ENCODE data around the gene SCD.
"Not testable (repeated sequence)": the region's sequence is repeated elsewhere in the genome, so short reads cannot be mapped to it uniquely, and the experiment has no call there.

SCD gene

GRCh38 chr10:100346765-100347567, at the start of gene SCD:
Gene SCD (plus strand): TSS chr10:100347233. CDS start chr10:100347505, 272 bp downstream.
- in situ Hi-C loops (cut with HindIII; ENCODE audit: low sequenced_read_pairs), result loop anchor here (25.0 kb wide), 2 partner anchors 165 to 540 kb away; partner anchors contain the start of gene SEC31B

- in situ Hi-C loops (cut with HindIII; ENCODE audit: low sequenced_read_pairs), result no loop called here
Observed at GRCh38 chr10:100297242-100297641, 49.8 kb upstream of the SCD start.

- in situ Hi-C loops (cut with HindIII; ENCODE audit: low sequenced_read_pairs), result not testable (repeated sequence)
Observed at GRCh38 chr10:100301123-100301522, 45.9 kb upstream of the SCD start.

DNA sequence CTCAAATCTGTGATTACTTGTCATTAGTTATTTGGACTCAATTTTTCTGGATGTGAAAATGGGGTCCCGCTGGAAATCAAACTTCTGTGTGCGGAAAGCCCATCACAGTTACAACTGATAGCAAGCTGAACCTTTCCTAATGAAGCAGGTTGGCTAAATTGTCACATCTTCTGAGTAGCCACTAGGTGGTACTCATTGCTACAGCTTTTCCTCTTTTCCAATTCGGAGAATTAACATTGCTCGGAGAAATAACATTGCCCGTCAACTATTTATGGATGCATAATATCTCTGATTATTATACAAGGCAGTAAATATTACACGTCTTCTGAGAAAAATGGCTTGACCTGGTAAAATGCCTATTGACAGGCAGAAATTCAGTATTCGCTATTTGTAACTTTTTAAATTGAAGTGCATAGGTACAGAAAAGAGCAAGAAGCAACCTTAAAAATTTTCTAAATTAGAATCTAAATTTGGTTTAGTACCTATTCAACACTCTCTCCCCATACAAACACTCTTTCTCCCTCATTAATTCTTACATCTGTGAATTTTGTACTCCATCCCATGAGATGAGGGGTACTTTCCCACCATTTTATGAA, 43.2 kb upstream of the SCD start:
- in situ Hi-C loops (cut with HindIII; ENCODE audit: low sequenced_read_pairs), result no loop called here

- in situ Hi-C loops (cut with HindIII; ENCODE audit: low sequenced_read_pairs), result no loop called here
Observed at GRCh38 chr10:100304414-100304813, 42.6 kb upstream of the SCD start.

DNA sequence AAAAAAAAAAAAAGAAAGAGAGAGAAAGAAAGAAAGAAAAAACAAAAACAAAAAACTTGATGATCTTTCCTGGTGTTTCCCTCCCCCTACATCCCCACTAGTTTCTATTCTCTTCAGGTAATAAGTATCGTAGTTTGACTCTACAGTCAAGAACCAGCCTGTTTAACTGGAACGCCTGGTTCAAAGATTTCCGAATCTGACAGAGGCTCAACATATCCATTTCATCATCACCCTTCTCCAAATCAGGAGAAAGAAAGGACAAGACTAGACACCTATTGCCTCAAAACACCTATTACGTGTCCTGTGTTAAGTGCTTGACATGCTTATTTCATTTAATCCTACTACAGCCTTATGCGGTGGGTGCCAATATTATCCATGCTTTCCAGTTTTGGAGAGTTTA, 40.2 kb upstream of the SCD start:
- in situ Hi-C loops (cut with HindIII; ENCODE audit: low sequenced_read_pairs), result no loop called here

DNA sequence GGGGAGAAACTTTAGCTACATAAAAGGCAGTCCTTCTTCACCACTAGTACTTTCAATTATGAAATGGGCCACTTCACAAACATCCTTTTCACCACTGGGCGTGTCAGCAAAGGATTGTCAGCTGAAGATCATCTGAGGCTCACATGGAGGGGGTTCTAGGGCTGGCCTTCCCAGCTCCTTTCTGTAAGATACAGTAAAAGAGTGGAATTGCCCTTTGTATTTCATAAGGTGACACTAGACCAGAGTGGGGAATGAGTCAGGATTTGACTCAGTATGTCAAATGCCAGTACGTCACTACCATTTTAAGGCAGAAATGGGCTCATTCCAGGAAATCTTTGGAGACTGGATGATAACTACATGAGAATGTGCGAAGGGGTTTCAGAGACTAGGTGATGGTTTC, 39.3 kb upstream of the SCD start:
- in situ Hi-C loops (cut with HindIII; ENCODE audit: low sequenced_read_pairs), result no loop called here

GRCh38 chr10:100311298-100311697, 35.7 kb upstream of the SCD start:
- in situ Hi-C loops (cut with HindIII; ENCODE audit: low sequenced_read_pairs), result no loop called here

DNA sequence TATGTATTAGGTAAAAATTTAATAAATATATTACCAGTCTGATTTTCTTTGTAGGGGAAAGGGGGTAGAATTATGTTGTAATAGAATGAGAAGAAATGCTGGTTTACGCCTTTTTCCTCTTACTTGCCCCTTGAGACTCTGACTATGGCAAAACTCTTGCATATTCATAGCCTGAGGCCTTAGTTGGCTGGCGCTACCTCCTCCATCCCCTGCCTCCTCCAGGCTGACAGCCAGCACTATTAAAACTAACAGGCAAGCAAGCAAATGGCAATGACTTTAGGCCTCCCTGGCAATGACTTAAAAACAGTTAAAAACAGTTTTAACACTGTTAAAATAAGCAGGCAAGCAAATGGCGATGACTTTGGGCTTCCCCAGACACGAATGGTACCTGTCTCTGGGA, 31.4 kb upstream of the SCD start:
- in situ Hi-C loops (cut with HindIII; ENCODE audit: low sequenced_read_pairs), result no loop called here

- in situ Hi-C loops (cut with HindIII; ENCODE audit: low sequenced_read_pairs), result no loop called here
Observed at GRCh38 chr10:100318207-100318606, 28.8 kb upstream of the SCD start.

DNA sequence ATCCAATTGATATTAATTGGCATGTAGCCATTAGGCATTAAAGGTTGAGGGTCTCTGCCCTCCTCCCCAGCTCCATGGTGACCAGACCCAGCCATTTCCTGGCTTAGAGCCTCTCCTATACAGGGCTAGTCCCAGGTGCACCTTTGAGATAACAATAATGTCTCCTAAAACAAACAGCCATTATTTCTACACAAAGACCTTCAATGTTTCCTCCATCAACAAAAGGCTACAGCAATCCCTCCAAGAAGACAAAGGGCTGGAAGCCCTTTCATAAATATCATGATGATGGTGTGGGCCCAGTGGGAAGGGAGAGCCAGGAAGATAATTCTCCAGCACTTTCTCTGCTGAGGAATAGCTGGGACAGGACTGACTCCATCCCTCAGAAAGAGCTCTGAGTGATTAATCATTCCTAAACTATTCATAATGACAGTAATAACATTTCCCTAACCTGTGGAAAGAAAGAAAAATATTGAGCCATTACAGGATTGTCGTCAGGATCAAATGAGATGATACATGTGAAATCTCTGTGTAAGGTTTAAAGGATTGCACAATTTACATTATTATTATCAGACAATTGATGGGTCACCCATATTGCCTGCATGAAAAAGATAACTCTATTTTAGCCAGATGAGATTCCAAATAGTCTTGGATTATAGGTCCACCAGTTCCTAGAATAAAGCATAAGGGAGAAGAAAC, 27.2 kb upstream of the SCD start:
- in situ Hi-C loops (cut with HindIII; ENCODE audit: low sequenced_read_pairs), result no loop called here

- in situ Hi-C loops (cut with HindIII; ENCODE audit: low sequenced_read_pairs), result loop anchor here (25.0 kb wide), 2 partner anchors 187 to 562 kb away; partner anchors contain the start of gene SEC31B
Observed at GRCh38 chr10:100325158-100325557, 21.9 kb upstream of the SCD start.

GRCh38 chr10:100327007-100327717, 19.9 kb upstream of the SCD start:
- in situ Hi-C loops (cut with HindIII; ENCODE audit: low sequenced_read_pairs), result loop anchor here (25.0 kb wide), 2 partner anchors 185 to 560 kb away; partner anchors contain the start of gene SEC31B

DNA sequence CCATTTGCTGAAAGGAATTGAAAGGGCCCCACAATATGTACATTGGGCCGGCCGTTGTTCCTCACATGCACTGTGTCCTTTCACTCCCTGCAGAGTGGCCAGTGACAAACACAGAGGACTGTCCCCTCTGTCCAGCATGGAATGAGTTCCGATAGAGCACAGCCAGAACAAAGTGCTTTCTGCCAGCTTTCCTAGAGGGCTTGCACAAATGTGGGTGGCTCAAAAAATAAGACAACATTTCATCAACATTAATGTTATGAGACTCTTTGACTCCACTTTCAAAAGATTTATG, 19.4 kb upstream of the SCD start:
- in situ Hi-C loops (cut with HindIII; ENCODE audit: low sequenced_read_pairs), result loop anchor here (25.0 kb wide), 2 partner anchors 185 to 560 kb away; partner anchors contain the start of gene SEC31B

DNA sequence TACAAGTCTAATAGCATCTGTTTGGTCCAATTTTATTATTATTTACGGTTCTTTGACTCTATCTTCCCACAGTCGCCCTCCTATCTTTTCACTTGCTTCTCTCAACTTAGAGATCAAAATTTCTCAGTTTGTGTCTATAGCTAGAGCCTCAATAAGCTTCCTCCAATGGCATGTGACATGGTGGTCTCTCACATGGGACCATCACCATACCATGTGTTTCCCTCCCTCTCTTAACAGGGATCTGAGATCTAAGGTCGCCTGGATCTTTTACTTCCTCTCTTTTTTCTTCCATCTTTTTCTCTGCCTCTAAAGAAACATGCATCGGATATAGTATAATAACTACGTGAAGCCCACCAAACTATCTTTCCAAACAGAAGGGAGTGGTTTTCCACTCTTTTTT, 18.8 kb upstream of the SCD start:
- in situ Hi-C loops (cut with HindIII; ENCODE audit: low sequenced_read_pairs), result loop anchor here (25.0 kb wide), 2 partner anchors 184 to 559 kb away; partner anchors contain the start of gene SEC31B

- in situ Hi-C loops (cut with HindIII; ENCODE audit: low sequenced_read_pairs), result loop anchor here (25.0 kb wide), 2 partner anchors 182 to 557 kb away; partner anchors contain the start of gene SEC31B
Observed at GRCh38 chr10:100330079-100330478, 17.0 kb upstream of the SCD start, which contains the start of gene PKD2L1. Gene PKD2L1 (minus strand): TSS chr10:100330228. CDS start chr10:100330103, 125 bp downstream.

GRCh38 chr10:100333106-100333505, 13.9 kb upstream of the SCD start:
- in situ Hi-C loops (cut with HindIII; ENCODE audit: low sequenced_read_pairs), result loop anchor here (25.0 kb wide), 2 partner anchors 179 to 554 kb away; partner anchors contain the start of gene SEC31B

DNA sequence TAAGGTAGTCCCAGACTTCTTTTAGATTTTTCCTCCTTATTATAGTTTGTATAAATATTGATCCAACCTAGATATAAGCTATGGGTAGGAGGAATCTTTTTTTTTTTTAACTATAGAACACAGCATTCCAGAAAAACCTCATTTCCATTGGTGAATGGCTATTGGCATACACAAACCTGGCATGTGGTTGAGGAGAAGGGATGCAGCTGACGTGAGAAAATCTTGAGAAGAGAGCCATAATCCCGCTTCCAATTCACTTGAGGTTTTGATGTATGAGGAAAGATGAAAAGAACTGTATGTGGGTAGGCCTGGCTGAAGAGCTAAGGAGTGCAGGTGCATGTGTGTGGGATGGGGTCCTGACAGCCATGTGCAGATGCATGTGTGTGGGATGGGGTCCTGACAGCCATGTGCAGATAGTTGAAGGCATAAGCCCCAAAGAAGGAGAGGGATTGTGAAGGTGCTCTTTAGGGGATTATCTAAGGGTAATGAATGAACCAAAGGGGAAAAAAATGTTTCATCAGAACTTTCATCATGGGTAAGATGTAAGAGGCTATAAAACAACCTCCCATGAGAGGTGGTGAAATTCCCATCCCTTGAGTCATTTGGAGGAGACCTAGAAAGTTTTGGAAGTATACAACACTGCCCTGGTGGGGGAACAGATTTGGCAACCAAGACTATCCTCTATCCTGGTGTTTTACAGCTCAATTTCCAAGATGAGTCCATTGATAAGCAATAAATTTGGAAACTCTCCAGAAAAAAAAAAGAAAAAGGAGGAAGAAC, 13.2 kb upstream of the SCD start:
- in situ Hi-C loops (cut with HindIII; ENCODE audit: low sequenced_read_pairs), result loop anchor here (25.0 kb wide), 2 partner anchors 178 to 553 kb away; partner anchors contain the start of gene SEC31B

GRCh38 chr10:100334762-100335161, 12.3 kb upstream of the SCD start:
- in situ Hi-C loops (cut with HindIII; ENCODE audit: low sequenced_read_pairs), result loop anchor here (5.0 to 25.0 kb wide), 3 partner anchors 98 to 553 kb away; partner anchors contain the start of gene SEC31B
